Kidney (tissue), 14 donors: ENCODE data around the gene CBX3. TPM values are rescaled to one million over a fixed set of nuclear protein-coding genes. Genes with fewer than 3 reads are reported as not detected.
A peak's percentile ranks its signal among the peaks of the same experiment; 100 is the strongest.

Source experiments
- DNase-seq, 5 donors: peaks; one replicate each; pipeline ENCODE4 v3.0.0-alpha.2; 2013 to 2020
- FAIRE-seq: peaks from 2 replicates; lab custom pipeline; 2012; peaks lifted over from hg19 to GRCh38; lab: Jason Lieb, UNC
- H3K27ac ChIP-seq, 2 donors: one replicate each; pipeline ENCODE4 v1.7.0; 2013; ENCODE audit warnings: low read depth in 2 of 2, low read length in 2 of 2, inconsistent platforms in 1 of 2
- H3K27me3 ChIP-seq: one replicate; pipeline ENCODE4 v1.7.1; 2013; ENCODE audit warnings: low read length, inconsistent platforms; ENCODE audit not compliant: control insufficient read depth, insufficient read depth
- H3K36me3 ChIP-seq, 3 donors: one replicate each; pipeline versions ENCODE4 v1.7.0 to v1.7.1; 2013; ENCODE audit warnings: low read length in 3 of 3, control low read depth in 1 of 3, inconsistent platforms in 1 of 3; ENCODE audit not compliant: insufficient read depth in 3 of 3, control insufficient read depth in 2 of 3
- H3K4me1 ChIP-seq, 3 donors: one replicate each; pipeline versions ENCODE4 v1.7.0 to v1.7.1; 2013; ENCODE audit warnings: low read length in 3 of 3, inconsistent platforms in 1 of 3, low read depth in 1 of 3; ENCODE audit not compliant: control insufficient read depth in 2 of 3, insufficient read depth in 2 of 3
- H3K4me3 ChIP-seq, 3 donors: one replicate each; pipeline versions ENCODE4 v1.7.0 to v1.8.1; 2013; ENCODE audit warnings: low read length in 3 of 3, control low read depth in 1 of 3, inconsistent platforms in 1 of 3
- H3K9ac ChIP-seq, 3 donors: one replicate each; pipeline versions ENCODE4 v1.7.0 to v1.7.1; 2013; ENCODE audit warnings: low read length in 3 of 3, control low read depth in 1 of 3, inconsistent platforms in 1 of 3
- H3K9me3 ChIP-seq, 3 donors: one replicate each; pipeline versions ENCODE4 v1.7.0 to v1.7.1; 2013; ENCODE audit warnings: low read length in 3 of 3, control low read depth in 1 of 3, inconsistent platforms in 1 of 3; ENCODE audit not compliant: control insufficient read depth in 2 of 3, insufficient read depth in 1 of 3
- intact Hi-C: fragments of 100-400 bp; cut with DNase I; formaldehyde crosslinking; loops from one replicate; pipeline ENCODE4 v1.11.1; 2022
- polyA plus RNA-seq: library from polyadenylated mRNA; stranded (reverse); fragments of 350-450 nt; fragmentation: Illumina TruSeq; extraction: RNeasy Lipid Tissue Mini Kit (QIAGEN cat#74804); gene quantifications from one replicate; pipeline ENCODE4 v1.2.3, GENCODE V29; 2014; ENCODE audit warnings: low read depth, low replicate concordance; ENCODE audit not compliant: insufficient read depth
- total RNA-seq: library from RNA; stranded (reverse); fragmentation: NEBNext Ultra II Directional; extraction: Animal tissue kit (Norgen Biotek cat#: 25700); gene quantifications from one replicate; pipeline ENCODE4 v1.2.1, GENCODE V29; 2021
- TF ChIP-seq, protein P1 (sequence below): IDR thresholded peaks from 3 replicates; pipeline ENCODE4 v1.5.1; 2012; ENCODE audit warnings: mild to moderate bottlenecking, moderate library complexity, borderline replicate concordance; ENCODE audit not compliant: insufficient read depth; ENCODE audit errors: extremely low read depth
- donor health status: control.
- donor health status: control.
- donor health status: control.
- donor health status: control.
- donor health status: control.
- donor health status: DM: yes; HTN: yes; CAD: no.
- donor health status: Normal renal cell carcinoma (clear cell type).

The CBX3 gene
- total and polyA plus RNA-seq, 2 donors from 2014 or later: 92.4 to 120 TPM

DNA sequence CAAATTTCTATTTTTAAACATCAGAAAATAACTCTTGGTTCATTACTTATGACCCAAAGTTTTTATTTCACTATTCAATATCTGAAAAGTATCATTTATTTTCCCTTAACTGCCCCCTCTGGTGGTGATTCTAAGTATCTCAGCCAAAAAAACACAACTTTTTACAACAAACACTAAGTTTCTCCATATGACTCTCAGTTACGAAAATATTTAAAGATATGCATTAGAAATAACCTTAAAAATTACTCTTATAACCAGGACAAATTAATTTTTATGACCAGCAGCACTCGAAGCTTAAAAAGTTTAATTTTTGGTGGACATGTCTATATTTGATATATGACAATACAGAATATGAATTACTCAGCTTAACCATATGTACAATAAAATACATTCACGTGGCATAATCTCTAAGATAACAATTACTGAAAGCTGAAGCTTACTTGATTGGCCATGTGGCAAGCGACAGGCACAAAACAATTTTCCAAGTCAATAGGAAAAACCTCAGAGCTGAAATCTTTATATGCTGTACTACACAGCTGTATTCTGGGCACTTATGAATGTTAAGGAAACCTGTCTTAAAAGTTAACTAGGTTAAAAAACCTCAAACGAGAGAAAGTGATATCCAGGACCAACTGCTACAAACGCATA lies 3.3 kb upstream of the CBX3 start:
- TF ChIP-seq, protein P1, sequence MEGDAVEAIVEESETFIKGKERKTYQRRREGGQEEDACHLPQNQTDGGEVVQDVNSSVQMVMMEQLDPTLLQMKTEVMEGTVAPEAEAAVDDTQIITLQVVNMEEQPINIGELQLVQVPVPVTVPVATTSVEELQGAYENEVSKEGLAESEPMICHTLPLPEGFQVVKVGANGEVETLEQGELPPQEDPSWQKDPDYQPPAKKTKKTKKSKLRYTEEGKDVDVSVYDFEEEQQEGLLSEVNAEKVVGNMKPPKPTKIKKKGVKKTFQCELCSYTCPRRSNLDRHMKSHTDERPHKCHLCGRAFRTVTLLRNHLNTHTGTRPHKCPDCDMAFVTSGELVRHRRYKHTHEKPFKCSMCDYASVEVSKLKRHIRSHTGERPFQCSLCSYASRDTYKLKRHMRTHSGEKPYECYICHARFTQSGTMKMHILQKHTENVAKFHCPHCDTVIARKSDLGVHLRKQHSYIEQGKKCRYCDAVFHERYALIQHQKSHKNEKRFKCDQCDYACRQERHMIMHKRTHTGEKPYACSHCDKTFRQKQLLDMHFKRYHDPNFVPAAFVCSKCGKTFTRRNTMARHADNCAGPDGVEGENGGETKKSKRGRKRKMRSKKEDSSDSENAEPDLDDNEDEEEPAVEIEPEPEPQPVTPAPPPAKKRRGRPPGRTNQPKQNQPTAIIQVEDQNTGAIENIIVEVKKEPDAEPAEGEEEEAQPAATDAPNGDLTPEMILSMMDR: peak; percentile 28
- Histone ChIP-seq H3K27me3 (no peaks in the 10 kb centered on the region), H3K36me3 (peaks cover 9 to 39% (median 26%) of the 10 kb centered on the region in 3 donors), H3K4me1 (peaks cover 4 to 20% (median 20%) of the 10 kb centered on the region in 3 donors), H3K9me3 (no peaks in the 10 kb centered on the region), H3K9ac (peak overlapping the region; percentile 99 to 100 (median 99)), H3K4me3 (peak overlapping the region; percentile 71 to 87 (median 85)), H3K27ac (peak overlapping the region; percentile 99 to 100)
- FAIRE-seq (peak; percentile 79), DNase-seq (peak in 2 of 5 donors; percentile 66 to 68)
- intact Hi-C loops: no loop called here

DNA sequence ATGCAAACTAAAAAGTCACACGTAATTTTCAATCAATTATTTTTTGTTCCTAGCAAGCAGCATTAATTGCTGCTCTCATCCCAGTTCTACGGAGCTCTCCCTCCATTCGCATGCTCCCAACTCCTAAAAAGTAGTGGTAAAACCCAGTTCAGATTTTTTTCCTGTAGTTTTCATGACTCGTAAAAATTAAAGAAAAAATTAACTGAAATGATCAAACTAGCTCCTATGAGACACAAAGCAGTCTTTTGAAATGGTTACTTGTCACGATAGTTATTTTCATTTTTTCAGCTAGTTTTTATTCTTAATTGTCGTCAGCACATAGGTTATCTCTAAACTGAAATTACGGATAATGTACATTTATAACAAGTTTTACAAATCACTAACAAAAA lies 2.8 kb upstream of the CBX3 start:
- peak overlapping the region; percentile 99 to 100 for H3K27ac ChIP-seq
- intact Hi-C loops: no loop called here
- TF ChIP-seq, protein P1: no peak
- no peak for DNase-seq
- no peaks in the 10 kb centered on the region for H3K9me3 ChIP-seq
- H3K4me3 ChIP-seq: peak overlapping the region; percentile 71 to 87 (median 85)
- no peak for FAIRE-seq
- H3K4me1 ChIP-seq: peaks cover 4 to 19% (median 15%) of the 10 kb centered on the region in 3 donors
- H3K36me3 ChIP-seq: peaks cover 7 to 34% (median 21%) of the 10 kb centered on the region in 3 donors
- H3K27me3 ChIP-seq: no peaks in the 10 kb centered on the region
- H3K9ac ChIP-seq: peak overlapping the region; percentile 99 to 100 (median 99)

DNA sequence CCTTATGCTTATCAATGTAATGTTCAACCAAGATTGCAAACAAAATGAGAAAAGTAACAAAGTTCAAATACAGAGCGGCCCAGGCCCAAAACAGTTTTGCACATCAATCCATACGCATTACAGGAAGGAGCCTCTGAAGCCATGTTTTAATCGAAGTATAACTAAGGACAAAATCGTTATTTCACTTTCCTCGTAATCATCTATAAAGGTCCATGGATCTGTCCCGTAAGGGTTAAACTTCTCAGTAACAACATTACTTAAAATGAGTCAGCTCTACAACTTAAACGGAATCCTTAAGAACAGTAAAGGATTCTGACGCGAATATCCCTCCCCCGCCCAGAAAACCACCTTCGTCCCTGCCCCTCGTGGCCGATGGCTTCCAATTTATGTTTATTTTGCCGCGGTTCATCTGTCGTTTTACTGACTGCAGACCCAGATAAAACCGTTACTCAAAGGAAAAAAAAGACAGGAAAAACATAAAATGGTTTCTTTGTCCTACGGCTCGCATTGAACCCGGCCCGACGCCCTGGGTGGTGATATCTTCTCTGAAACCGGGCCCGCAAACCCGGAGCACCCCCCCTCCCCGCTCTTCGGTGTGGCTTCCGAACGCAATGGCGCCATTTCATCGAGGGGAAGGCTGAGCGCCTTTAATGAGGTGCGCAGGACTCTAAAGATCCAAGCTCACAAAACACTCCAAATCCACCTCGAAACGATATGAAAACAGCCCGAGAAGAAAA lies 2.1 kb upstream of the CBX3 start:
- H3K4me1 ChIP-seq: peaks cover 4 to 18% (median 14%) of the 10 kb centered on the region in 3 donors
- intact Hi-C loops: no loop called here
- H3K4me3 ChIP-seq: peak overlapping the region; percentile 71 to 87 (median 85)
- H3K27me3 ChIP-seq: no peaks in the 10 kb centered on the region
- H3K36me3 ChIP-seq: peaks cover 7 to 32% (median 15%) of the 10 kb centered on the region in 3 donors
- TF ChIP-seq, protein P1: no peak
- peak overlapping the region; percentile 99 to 100 (median 99) for H3K9ac ChIP-seq
- H3K9me3 ChIP-seq: no peaks in the 10 kb centered on the region
- peak; percentile 70 to 92 (median 89) for DNase-seq
- no peak for FAIRE-seq
- peak overlapping the region; percentile 99 to 100 for H3K27ac ChIP-seq
